Body of pancreas (tissue), 4 donors: Measurements from ENCODE around the gene SYT6. TPM values are rescaled to one million over a fixed set of nuclear protein-coding genes. Genes with fewer than 3 reads are reported as not detected.

Experiments
- ATAC-seq: fragments of 150-250 bp; one replicate; pipeline ENCODE4 v1.9.1; 2016
- DNase-seq, 4 donors: peaks; one replicate each; pipeline ENCODE4 v3.0.0-alpha.2; 2019
- H3K27ac ChIP-seq, 4 donors: fragments of 200-600 bp; sonication (generic); 1 replicate in 3 of 4; 2 replicates in 1 of 4; pipeline versions ENCODE4 v1.5.1 to v1.6.1; 2016 to 2019; ENCODE audit warnings: mild to moderate bottlenecking in 1 of 4, mixed read lengths in 1 of 4, moderate library complexity in 1 of 4
- H3K27me3 ChIP-seq, 2 donors: fragments of 200-600 bp; sonication (generic); one replicate each; pipeline ENCODE4 v1.6.0; 2016; ENCODE audit warnings: mild to moderate bottlenecking in 1 of 2
- H3K36me3 ChIP-seq, 2 donors: fragments of 200-600 bp; sonication (generic); replicated peaks in 1 of 2; 2 replicates each; pipeline ENCODE4 v1.5.1; 2016; ENCODE audit warnings: low read depth in 2 of 2; ENCODE audit not compliant: insufficient read depth in 1 of 2
- H3K4me1 ChIP-seq: fragments of 200-600 bp; sonication (generic); one replicate; pipeline ENCODE4 v1.6.0; 2016
- H3K4me3 ChIP-seq, 2 donors: fragments of 200-600 bp; sonication (generic); 1 replicate in 1 of 2; 2 replicates in 1 of 2; pipeline ENCODE4 v1.5.1; 2016 to 2019
- H3K9me3 ChIP-seq, 3 donors: fragments of 200-600 bp; sonication (generic); 1 replicate in 2 of 3; 2 replicates in 1 of 3; pipeline ENCODE4 v1.5.1; 2016
- CTCF ChIP-seq, 7 experiments: fragments of 450-650 bp in 4 of 7; fragments of 200-600 bp in 3 of 7; sonication (generic) in 3 of 7; IDR thresholded peaks; one replicate each; pipeline ENCODE4 v1.5.1; 2016 to 2019; ENCODE audit warnings: antibody characterized with exemption in 7 of 7
- POLR2A ChIP-seq, 3 donors: fragments of 450-650 bp; IDR thresholded peaks; one replicate each; pipeline ENCODE4 v1.6.1; 2016; ENCODE audit warnings: antibody characterized with exemption in 3 of 3, mild to moderate bottlenecking in 2 of 3
- WGBS, 2 donors: methylation state at CpG; one replicate each; pipeline ENCODE4 v1.1.5; 2017; 5-methylcytosine and 5-hydroxymethylcytosine counted together
- intact Hi-C: fragments of 100-400 bp; cut with DNase I; formaldehyde crosslinking; loops from one replicate; pipeline ENCODE4 v1.15.1; 2023
- total RNA-seq, 2 donors: library from RNA; depleted of rRNA; stranded (reverse); fragments of >200 nt; gene quantifications; one replicate each; pipeline ENCODE4 v1.1.0, GENCODE V29; 2016

The SYT6 gene
- total RNA-seq, 2 donors from 2014 or later = 3.3 to 4.4 TPM

DNA sequence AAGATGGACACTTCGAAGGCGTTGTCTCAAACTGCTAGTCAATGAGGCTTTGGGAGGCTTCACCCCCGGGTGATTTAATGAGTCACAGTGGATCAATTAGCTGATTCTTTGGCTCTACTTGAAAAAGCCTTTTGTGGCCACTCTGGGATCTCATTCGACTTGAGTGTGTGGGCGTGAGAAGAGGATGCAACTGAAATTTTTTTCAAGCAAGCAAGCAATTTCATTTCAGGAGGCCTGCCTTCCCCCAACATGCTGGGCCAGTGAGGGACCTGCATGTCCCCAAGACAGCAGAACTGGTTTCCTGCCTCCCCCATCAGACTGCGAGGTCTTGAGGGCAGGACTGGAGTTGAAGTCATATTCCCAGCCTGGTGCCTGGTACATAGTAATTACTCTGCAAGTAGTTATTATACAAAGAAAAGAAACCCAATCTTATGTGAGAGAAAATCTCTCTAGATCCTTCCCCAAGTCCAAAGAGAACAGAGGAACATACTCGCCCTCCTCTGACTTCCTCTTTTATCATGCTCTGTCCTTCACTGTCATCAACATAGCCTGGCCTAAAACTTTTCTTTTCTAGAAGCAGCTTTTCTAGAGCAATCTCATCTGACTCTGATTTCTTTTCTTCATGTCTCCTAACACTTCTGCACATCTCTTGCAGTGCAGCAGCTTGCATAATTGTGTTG, 22.7 kb downstream of the SYT6 start:
- intact Hi-C loops = no loop called here
- H3K36me3 ChIP-seq = no peaks in the 10 kb centered on the region
- H3K27ac ChIP-seq = no peak overlapping the region
- H3K4me1 ChIP-seq = peaks cover 18% of the 10 kb centered on the region
- WGBS, 2 donors = 73 to 76% methylated on average over 7 of the region's 7 CpGs
- no peaks in the 10 kb centered on the region for H3K9me3 ChIP-seq
- no peak for DNase-seq
- no peaks in the 10 kb centered on the region for H3K27me3 ChIP-seq
- no peak overlapping the region for H3K4me3 ChIP-seq
- TF ChIP-seq POLR2A (IDR thresholded peaks at IDR 0.05) (no peak), CTCF (IDR thresholded peaks at IDR 0.05) (no peak)
- ATAC-seq = no peak

GRCh38 chr1:114130213-114130612, 23.5 kb downstream of the SYT6 start:
- WGBS, 2 donors = 74 to 84% methylated on average over 4 of the region's 4 CpGs
- Histone ChIP-seq H3K4me3 (no peak overlapping the region), H3K9me3 (no peaks in the 10 kb centered on the region), H3K4me1 (peaks cover 14% of the 10 kb centered on the region), H3K27ac (no peak overlapping the region), H3K36me3 (no peaks in the 10 kb centered on the region), H3K27me3 (no peaks in the 10 kb centered on the region)
- ATAC-seq (no peak), DNase-seq (no peak)
- TF ChIP-seq POLR2A (IDR thresholded peaks at IDR 0.05) (no peak), CTCF (IDR thresholded peaks at IDR 0.05) (no peak)
- intact Hi-C loops = no loop called here

- H3K9me3 ChIP-seq = no peaks in the 10 kb centered on the region
- intact Hi-C loops = no loop called here
- 87% methylated on average over 6 of the region's 6 CpGs for WGBS, 2 donors
- ATAC-seq = no peak
- H3K27me3 ChIP-seq = no peaks in the 10 kb centered on the region
- no peak for DNase-seq
- no peaks in the 10 kb centered on the region for H3K4me1 ChIP-seq
- no peak overlapping the region for H3K27ac ChIP-seq
- TF ChIP-seq POLR2A (IDR thresholded peaks at IDR 0.05) = no peak
- TF ChIP-seq CTCF (IDR thresholded peaks at IDR 0.05) = no peak
- H3K4me3 ChIP-seq = no peak overlapping the region
- H3K36me3 ChIP-seq = no peaks in the 10 kb centered on the region
Observed at GRCh38 chr1:114128293-114128692, 25.4 kb downstream of the SYT6 start.

- intact Hi-C loops = no loop called here
- TF ChIP-seq POLR2A (IDR thresholded peaks at IDR 0.05) = no peak
- TF ChIP-seq CTCF (IDR thresholded peaks at IDR 0.05) = no peak
- 74 to 82% methylated on average over 10 of the region's 10 CpGs for WGBS, 2 donors
- Histone ChIP-seq H3K27me3 (no peaks in the 10 kb centered on the region), H3K9me3 (no peaks in the 10 kb centered on the region), H3K36me3 (no peaks in the 10 kb centered on the region), H3K4me1 (no peaks in the 10 kb centered on the region), H3K4me3 (no peak overlapping the region), H3K27ac (no peak overlapping the region)
- ATAC-seq (no peak), DNase-seq (peak in 1 of 4 donors; percentile 41)
Observed at GRCh38 chr1:114126261-114127095, 27.2 kb downstream of the SYT6 start.
